Measurements from ENCODE around the gene KCNC1.

KCNC1 gene

GRCh38 chr11:17734418-17734911 lies at the start of gene KCNC1:
Gene KCNC1 (plus strand): TSS chr11:17734781. CDS start chr11:17736003, 1,222 bp downstream.
- DNase-seq: no peak

DNA sequence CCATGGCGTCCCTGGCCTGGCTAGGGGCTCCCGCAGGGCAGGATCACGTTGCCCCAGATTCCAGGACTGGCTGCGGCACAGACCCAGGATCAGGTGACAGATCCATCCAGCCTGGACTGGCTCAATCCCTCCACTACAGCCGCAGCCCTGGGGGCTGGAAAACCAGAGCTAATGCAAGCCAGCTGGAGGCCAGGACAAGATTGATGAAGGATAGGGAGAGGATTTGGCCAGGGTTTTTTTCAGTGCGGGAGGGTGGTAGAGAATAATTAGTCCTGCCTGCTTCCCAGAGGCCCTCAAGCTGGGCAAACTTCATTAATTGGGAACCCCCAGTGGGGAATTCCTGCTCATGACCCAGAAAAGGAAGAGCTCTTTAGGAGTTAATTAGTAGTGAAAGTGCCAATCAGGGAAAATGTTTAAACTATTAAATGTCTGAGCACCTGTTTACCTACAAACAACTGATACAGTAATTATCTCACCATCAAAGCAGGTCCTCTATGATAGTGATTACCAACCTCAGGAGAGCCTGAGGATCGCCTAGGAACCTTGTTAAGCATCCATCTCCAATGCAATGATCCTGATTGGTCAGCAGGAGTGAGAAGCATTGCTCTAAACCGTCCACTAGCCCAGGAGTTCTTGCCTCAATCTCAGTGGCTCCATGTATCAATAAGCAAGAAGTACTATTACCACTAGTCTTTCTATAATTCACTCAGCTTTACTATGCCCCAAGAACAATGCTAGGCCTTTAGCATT lies 48.2 kb upstream of the KCNC1 start:
- DNase-seq: no peak

DNA sequence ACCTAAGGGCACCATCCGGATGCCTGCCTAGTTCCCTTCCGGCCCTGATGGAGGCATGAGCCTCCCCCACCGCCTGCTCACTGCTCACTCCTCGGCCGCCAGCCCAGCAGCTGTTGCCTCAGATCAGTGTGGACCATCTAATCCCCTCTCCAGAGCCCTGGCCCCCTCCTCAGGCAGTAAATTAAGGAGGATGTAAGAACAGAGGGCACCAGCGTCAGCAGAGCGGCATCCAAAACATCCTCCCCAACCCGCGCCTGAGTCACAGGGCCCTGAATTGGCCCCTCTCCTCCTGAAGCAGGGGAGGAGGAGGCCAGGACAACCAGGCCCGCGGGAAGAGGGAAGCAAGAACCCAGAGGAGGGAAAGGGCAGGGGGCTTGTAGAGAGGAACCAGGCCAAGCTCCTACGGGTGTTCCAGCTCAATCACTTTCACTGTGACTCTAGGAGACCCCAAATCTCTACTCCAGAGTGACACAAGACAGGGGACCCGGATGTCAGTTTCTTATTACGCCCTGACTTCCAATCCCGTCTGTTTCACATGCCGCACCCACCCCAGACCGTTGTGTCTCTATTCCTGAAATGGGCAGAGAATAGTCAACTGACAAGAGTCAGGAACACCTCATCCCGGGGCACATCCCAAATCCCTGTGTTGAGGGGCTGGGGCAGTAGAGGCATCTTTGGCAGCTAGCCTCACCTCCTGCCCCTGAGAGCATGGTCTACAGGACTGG lies 46.5 kb upstream of the KCNC1 start:
- DNase-seq: no peak

GRCh38 chr11:17691550-17691949 lies 43.0 kb upstream of the KCNC1 start:
- no peak for DNase-seq

GRCh38 chr11:17691976-17692375 lies 42.6 kb upstream of the KCNC1 start:
- DNase-seq: no peak

GRCh38 chr11:17692931-17693330 lies 41.6 kb upstream of the KCNC1 start:
- DNase-seq: no peak

DNA sequence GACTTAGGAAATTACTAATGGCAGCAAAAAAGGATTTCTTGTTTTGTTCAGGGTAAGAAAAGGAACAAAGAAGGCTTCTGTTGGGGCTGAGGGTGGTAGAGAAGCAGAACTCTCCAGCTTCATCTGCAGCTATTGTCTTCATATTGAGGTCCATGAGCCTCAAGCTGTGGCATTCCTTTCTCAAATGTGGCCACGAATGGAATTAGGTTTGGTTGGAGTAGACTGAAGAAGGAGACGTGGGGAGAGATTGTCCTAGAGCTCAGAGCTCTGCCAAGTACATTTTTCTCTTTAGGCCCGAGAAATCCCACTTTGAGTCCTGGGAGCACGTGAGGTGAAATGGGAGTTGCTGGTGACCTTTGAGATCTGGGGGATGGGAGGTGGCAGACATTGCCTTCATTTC lies 41.0 kb upstream of the KCNC1 start:
- no peak for DNase-seq

- no peak for DNase-seq
These were observed 40.0 kb upstream of the KCNC1 start for GRCh38 chr11:17694494-17695110.

- no peak for DNase-seq
These were observed 38.8 kb upstream of the KCNC1 start for GRCh38 chr11:17695454-17696441.

GRCh38 chr11:17696741-17697140 lies 37.8 kb upstream of the KCNC1 start:
- no peak for DNase-seq

- no peak for DNase-seq
These were observed 37.2 kb upstream of the KCNC1 start for GRCh38 chr11:17697175-17697949.

- DNase-seq: no peak
These were observed 35.1 kb upstream of the KCNC1 start for GRCh38 chr11:17699147-17700114.

DNA sequence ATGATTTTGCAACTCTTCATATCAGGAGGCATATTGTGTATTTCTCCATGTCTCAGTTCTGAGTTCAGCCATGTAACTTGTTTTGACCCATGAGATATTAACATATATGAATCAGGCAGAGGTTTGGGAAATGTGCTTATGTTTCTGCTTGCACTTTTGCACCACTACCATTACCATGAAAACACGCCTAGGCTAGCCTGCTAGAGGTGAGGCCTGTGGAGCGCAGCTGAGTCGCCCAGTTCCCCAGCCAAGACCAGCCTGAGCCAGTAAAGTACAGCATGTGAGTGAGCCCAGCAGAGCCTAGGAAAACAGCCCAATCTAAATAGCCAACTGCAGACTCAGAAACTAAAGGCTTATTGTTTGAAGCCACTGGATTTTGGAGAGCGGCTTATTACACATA lies 33.6 kb upstream of the KCNC1 start:
- no peak for DNase-seq

- no peak for DNase-seq
These were observed 31.7 kb upstream of the KCNC1 start for GRCh38 chr11:17702876-17703275.

DNA sequence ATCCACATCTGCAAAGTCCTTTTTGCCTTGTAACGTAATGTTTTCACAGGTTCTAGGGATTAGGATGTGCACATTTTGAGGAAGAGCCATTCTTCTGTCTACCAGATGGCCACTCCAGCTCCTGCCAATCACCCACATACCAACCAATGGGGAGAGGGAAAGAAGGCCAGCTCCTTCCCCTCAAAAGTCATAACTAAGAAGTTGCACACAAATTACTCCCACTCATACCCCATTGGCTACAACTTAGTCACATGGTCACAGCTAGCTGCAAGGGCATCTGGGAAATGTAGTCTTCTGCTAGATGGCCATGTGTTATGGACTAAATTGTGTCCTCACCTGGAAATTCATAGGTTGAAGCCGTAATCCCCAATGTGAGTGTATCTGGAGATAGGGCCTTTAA lies 30.6 kb upstream of the KCNC1 start:
- no peak for DNase-seq

DNA sequence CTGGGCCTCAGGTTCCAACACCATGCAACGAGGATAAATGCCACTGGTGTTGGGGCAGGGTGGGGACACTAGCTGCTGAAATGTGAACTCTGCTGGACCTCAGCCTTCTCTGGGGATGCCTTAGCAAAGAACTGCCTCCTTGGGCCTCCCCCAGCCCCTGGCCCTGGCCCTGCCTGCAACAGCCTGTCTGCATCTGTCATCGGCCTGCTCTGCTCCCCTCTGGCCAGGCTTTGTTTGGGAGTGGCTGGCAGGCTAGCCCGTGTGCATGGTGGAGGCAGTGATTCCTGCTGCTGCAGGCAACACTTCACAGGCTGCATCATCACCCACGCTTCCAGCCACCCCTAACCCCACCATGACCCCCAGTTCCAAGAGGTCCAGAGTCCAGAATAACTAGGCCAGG lies 26.8 kb upstream of the KCNC1 start:
- no peak for DNase-seq

GRCh38 chr11:17711836-17712235 lies 22.7 kb upstream of the KCNC1 start:
- DNase-seq: no peak

DNA sequence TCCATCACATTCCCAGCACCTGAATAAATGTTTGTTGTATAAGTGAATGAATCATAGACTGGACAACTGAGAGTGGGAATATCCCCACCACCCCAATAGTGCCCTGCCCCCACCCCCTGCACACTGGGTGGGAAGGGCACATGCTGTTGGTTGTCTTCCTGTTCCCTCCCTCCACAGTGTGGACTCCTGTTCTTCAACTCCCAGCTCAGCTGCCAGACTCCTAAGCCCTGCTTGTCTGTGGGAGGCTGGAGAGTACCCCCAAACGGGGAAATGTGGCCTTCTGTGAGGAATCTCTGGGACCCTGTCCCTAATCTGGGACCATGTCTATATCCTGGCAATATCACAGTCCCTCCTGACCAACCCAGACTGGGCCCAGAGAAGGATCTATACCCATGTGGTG lies 20.7 kb upstream of the KCNC1 start:
- no peak for DNase-seq

- DNase-seq: no peak
These were observed 20.2 kb upstream of the KCNC1 start for GRCh38 chr11:17714356-17714854.

- DNase-seq: no peak
These were observed 19.7 kb upstream of the KCNC1 start for GRCh38 chr11:17714870-17715269.
